IMR-90 (cell line): Measurements from ENCODE around the gene TRAPPC12. TPM values are rescaled to one million over a fixed set of nuclear protein-coding genes. Genes with fewer than 3 reads are reported as not detected.

Experiments
- ATAC-seq: fragments of 200-7000 bp; cut with Tn5 transposase; 2 replicates; pipeline ENCODE4 v1.9.1; 2020; ENCODE audit warnings: low read depth, mild to moderate bottlenecking, moderate library complexity
- Bru-seq: library from RNA; stranded (reverse); fragments of 400-500 nt; gene quantifications from one replicate; lab custom pipeline; 2021; lab: Mats Ljungman, UMichigan
- BruChase-seq, 2 experiments: library from RNA; stranded (reverse); fragments of 400-500 nt; gene quantifications; one replicate each; lab custom pipeline; 2021; lab: Mats Ljungman, UMichigan
- BruUV-seq: library from RNA; stranded (reverse); fragments of 400-500 nt; replicated peaks from 2 replicates; lab custom pipeline; 2021; lab: Mats Ljungman, UMichigan
- CTCF ChIA-PET: fragments of 300-600 bp; formaldehyde crosslinking; extraction: SDS; loops from one replicate; lab custom pipeline; 2021; ENCODE audit warnings: antibody characterized with exemption; lab: Yijun Ruan, JAX
- POLR2A ChIA-PET: fragments of 300-600 bp; sonication (Branson Sonifier 250); formaldehyde crosslinking; loops from one replicate; lab custom pipeline; 2022; ENCODE audit warnings: antibody characterized with exemption; ENCODE audit not compliant: unreplicated experiment; lab: Charles Lee
- DNase-seq: peaks from one replicate; pipeline ENCODE4 v3.0.0; 2013
- H2AFZ ChIP-seq: replicated peaks from 2 replicates; pipeline ENCODE3; 2013; ENCODE audit warnings: low read length, mild to moderate bottlenecking; ENCODE audit not compliant: poor library complexity
- H2AK5ac ChIP-seq: 2 replicates; pipeline ENCODE4 v1.6.1; 2013; ENCODE audit warnings: low read depth, low read length, inconsistent platforms
- H2AK9ac ChIP-seq: replicated peaks from 2 replicates; pipeline ENCODE3; 2013; ENCODE audit warnings: mild to moderate bottlenecking, low read depth, low read length, moderate library complexity; ENCODE audit not compliant: poor library complexity
- H2BK120ac ChIP-seq: 2 replicates; pipeline ENCODE4 v1.6.1; 2013; ENCODE audit warnings: low read depth, low read length, inconsistent platforms
- H2BK15ac ChIP-seq: 3 replicates; pipeline ENCODE4 v1.6.1; 2013; ENCODE audit warnings: low read depth, low read length, inconsistent platforms
- H2BK20ac ChIP-seq: 2 replicates; pipeline ENCODE4 v1.6.1; 2013; ENCODE audit warnings: low read depth, mild to moderate bottlenecking, inconsistent platforms, low read length, moderate library complexity
- H2BK5ac ChIP-seq: 2 replicates; pipeline ENCODE4 v1.6.1; 2013; ENCODE audit warnings: mild to moderate bottlenecking, low read depth, low read length, inconsistent platforms; ENCODE audit not compliant: poor library complexity, severe bottlenecking
- H3K14ac ChIP-seq: replicated peaks from 2 replicates; pipeline ENCODE4 v1.6.1; 2013; ENCODE audit warnings: low read depth, low read length, inconsistent platforms
- H3K18ac ChIP-seq: 2 replicates; pipeline ENCODE4 v1.6.1; 2013; ENCODE audit warnings: low read depth, low read length, control low read depth
- H3K23ac ChIP-seq: 2 replicates; pipeline ENCODE4 v1.6.1; 2013; ENCODE audit warnings: low read depth, low read length, inconsistent platforms
- H3K27ac ChIP-seq: 2 replicates; pipeline ENCODE4 v1.5.1; 2013; ENCODE audit warnings: mild to moderate bottlenecking, control low read depth, low read length; ENCODE audit not compliant: insufficient read depth
- H3K27me3 ChIP-seq: 2 replicates; pipeline ENCODE4 v1.6.1; 2013; ENCODE audit warnings: low read length; ENCODE audit not compliant: control insufficient read depth, insufficient read depth
- H3K36me3 ChIP-seq: 2 replicates; pipeline ENCODE4 v1.6.1; 2013; ENCODE audit warnings: low read length, mixed read lengths; ENCODE audit not compliant: control insufficient read depth, insufficient read depth
- H3K4ac ChIP-seq: 2 replicates; pipeline ENCODE4 v1.6.1; 2013; ENCODE audit warnings: low read depth, low read length, inconsistent platforms
- H3K4me1 ChIP-seq: 2 replicates; pipeline ENCODE4 v1.6.1; 2013; ENCODE audit warnings: low read length, mixed read lengths; ENCODE audit not compliant: control insufficient read depth, insufficient read depth
- H3K4me2 ChIP-seq: 2 replicates; pipeline ENCODE4 v1.6.1; 2013; ENCODE audit warnings: low read depth, mild to moderate bottlenecking, control low read depth, low read length, moderate library complexity
- H3K4me3 ChIP-seq: 2 replicates; pipeline ENCODE4 v1.5.1; 2013; ENCODE audit warnings: low read depth, mild to moderate bottlenecking, control low read depth, low read length, moderate library complexity; ENCODE audit not compliant: insufficient read depth
- H3K56ac ChIP-seq: 2 replicates; pipeline ENCODE4 v1.6.1; 2013; ENCODE audit warnings: low read length, inconsistent platforms; ENCODE audit not compliant: insufficient read depth; ENCODE audit errors: extremely low read depth
- H3K79me1 ChIP-seq, 2 experiments: 2 replicates each; pipeline ENCODE4 v1.6.1; 2013; ENCODE audit warnings: low read length in 2 of 2, inconsistent platforms in 1 of 2, low read depth in 1 of 2
- H3K9ac ChIP-seq: 2 replicates; pipeline ENCODE4 v1.6.1; 2013; ENCODE audit warnings: low read depth, low read length, control low read depth
- H3K9me1 ChIP-seq: 2 replicates; pipeline ENCODE4 v1.6.1; 2013; ENCODE audit warnings: low read length, inconsistent platforms; ENCODE audit not compliant: insufficient read depth
- H3K9me3 ChIP-seq: 2 replicates; pipeline ENCODE4 v1.6.1; 2013; ENCODE audit warnings: low read length; ENCODE audit not compliant: control insufficient read depth, insufficient read depth
- H4K20me1 ChIP-seq: 2 replicates; pipeline ENCODE4 v1.6.1; 2013; ENCODE audit warnings: low read length, inconsistent platforms; ENCODE audit not compliant: insufficient read depth
- H4K5ac ChIP-seq: 2 replicates; pipeline ENCODE4 v1.6.1; 2013; ENCODE audit warnings: mild to moderate bottlenecking, low read depth, low read length, control low read depth
- H4K8ac ChIP-seq, 2 experiments: 2 replicates each; pipeline ENCODE4 v1.6.1; 2013; ENCODE audit warnings: low read depth in 2 of 2, low read length in 2 of 2, control low read depth in 1 of 2, inconsistent platforms in 1 of 2
- H4K91ac ChIP-seq: 2 replicates; pipeline ENCODE4 v1.6.1; 2013; ENCODE audit warnings: low read depth, low read length, inconsistent platforms; ENCODE audit not compliant: insufficient read depth
- BHLHE40 ChIP-seq: fragments of 150-350 bp; IDR thresholded peaks from 2 replicates; pipeline ENCODE4 v1.6.1; 2016; ENCODE audit warnings: mild to moderate bottlenecking, low read depth, low read length
- CEBPB ChIP-seq: IDR thresholded peaks from 2 replicates; pipeline ENCODE4 v1.6.1; 2012; ENCODE audit warnings: low read depth, low read length, improper control_type of control experiment
- CTCF ChIP-seq: conservative IDR thresholded peaks from 2 replicates; pipeline ENCODE4 v1.5.1; 2012; ENCODE audit warnings: mild to moderate bottlenecking, low read depth, low read length, improper control_type of control experiment
- MAFK ChIP-seq: IDR thresholded peaks from 2 replicates; pipeline ENCODE4 v1.6.1; 2012; ENCODE audit warnings: low read depth, low read length, improper control_type of control experiment
- MAZ ChIP-seq: IDR thresholded peaks from 2 replicates; pipeline ENCODE4 v1.6.1; 2012; ENCODE audit warnings: low read depth, mild to moderate bottlenecking, low read length, improper control_type of control experiment, moderate library complexity, borderline replicate concordance
- NFE2L2 ChIP-seq: fragments of 150-350 bp; IDR thresholded peaks from 2 replicates; pipeline ENCODE4 v1.6.1; 2016; ENCODE audit warnings: low read depth, mild to moderate bottlenecking, low read length
- POLR2A ChIP-seq: IDR thresholded peaks from 2 replicates; pipeline ENCODE4 v1.6.1; 2012; ENCODE audit warnings: mild to moderate bottlenecking, low read depth, low read length
- USF2 ChIP-seq: fragments of 150-350 bp; IDR thresholded peaks from 2 replicates; pipeline ENCODE4 v1.6.1; 2017; ENCODE audit warnings: mild to moderate bottlenecking, antibody characterized with exemption, low read length, low read depth
- WGBS, 2 experiments: methylation state at CpG; one replicate each; pipeline versions ENCODE4 v1.1.5 to v1.1.7; 2013; ENCODE audit warnings: missing lambda C conversion rate in 2 of 2; ENCODE audit not compliant: insufficient read length in 1 of 2; ENCODE audit errors: extremely low coverage in 2 of 2; 5-methylcytosine and 5-hydroxymethylcytosine counted together
- dilution Hi-C: fragments of 300-500 bp; cut with HindIII; formaldehyde crosslinking; loops from one replicate; pipeline ENCODE4 v1.14.3; 2018; ENCODE audit warnings: low sequenced_read_pairs; ENCODE audit not compliant: unreplicated experiment
- in situ Hi-C: fragments of 300-500 bp; cut with MboI; formaldehyde crosslinking; loops from 3 replicates; pipeline ENCODE4 v1.14.3; 2019; ENCODE audit warnings: low sequenced_read_pairs, inconsistent platforms, mixed read lengths
- intact Hi-C: fragments of 100-400 bp; cut with micrococcal nuclease; formaldehyde crosslinking; loops from 2 replicates; pipeline ENCODE4 v1.10.0; 2022
- long read RNA-seq: library from polyadenylated mRNA; unstranded; transcript quantifications from one replicate; pipeline ENCODE4 v2.0.0, GENCODE V29; 2021; ENCODE audit not compliant: unreplicated experiment
- polyA plus RNA-seq, 3 experiments: library from polyadenylated mRNA; depleted of rRNA; stranded (reverse); fragments of >200 nt; gene quantifications; 2 replicates each; pipeline ENCODE4 v1.2.3, GENCODE V29; 2012; ENCODE audit warnings: low replicate concordance in 1 of 3
- total RNA-seq: library from RNA; depleted of rRNA; stranded (reverse); fragments of >200 nt; gene quantifications from 2 replicates; pipeline ENCODE4 v1.2.3, GENCODE V29; 2012; rRNA removed

Gene TRAPPC12
- total RNA-seq, result 25.8 and 33.6 TPM in 2 replicates
- 69.9 and 70.2 TPM in 2 replicates for polyA plus RNA-seq (2012; rRNA removed)
- 41.7 and 43.0 TPM in 2 replicates for polyA plus RNA-seq (2012; cell fraction: cytosol; rRNA removed)
- 143 and 176 TPM in 2 replicates for polyA plus RNA-seq (2012; cell fraction: nucleus; rRNA removed; ENCODE audit: low replicate concordance)
- Bru-seq, nascent RNA, result percentile 83 among the genes with signal in this experiment
- BruChase-seq, experiment 1, labeled RNA remaining after a 6-hour chase, result percentile 86 among the genes with signal in this experiment
- percentile 89 among the genes with signal in this experiment for BruChase-seq, experiment 2, labeled RNA remaining after a 2-hour chase
- long read RNA-seq, transcript TRAPPC12-201 (12 exons, 2,508 nt), result major isoform, 16 of 69 reads
- long read RNA-seq, partial matches to known transcripts, result 35 of 69 reads
- long read RNA-seq, other reads (novel, unspliced or antisense), result 15 of 69 reads

- dilution Hi-C loops (no loop called here), intact Hi-C loops (no loop called here)
Measured at GRCh38 chr2:3379647-3380534, at the start of gene TRAPPC12. TSS of gene TRAPPC12 (plus strand) at chr2:3379694. CDS start at chr2:3387624, 7,930 bp downstream.

More at GRCh38 chr2:3379647-3380534, at the start of gene TRAPPC12:
- Histone ChIP-seq H4K8ac (peak within 1 kb of the TSS; percentile 96 to 99), H3K27me3 (no peaks in the 10 kb centered on the region), H4K91ac (peak within 1 kb of the TSS; percentile 86), H2BK20ac (no peak within 1 kb of the TSS), H2BK5ac (peak within 1 kb of the TSS; percentile 85), H4K20me1 (no peaks in the 10 kb centered on the region), H3K4ac (peak within 1 kb of the TSS; percentile 94), H2AK9ac (peak within 1 kb of the TSS; percentile 95), H2AK5ac (peak within 1 kb of the TSS; percentile 58; the same call in 1 of the 2 replicates), H3K9me3 (no peaks in the 10 kb centered on the region), H2AFZ (peak within 1 kb of the TSS; percentile 96), H4K5ac (peak within 1 kb of the TSS; percentile 100), H3K23ac (peak within 1 kb of the TSS; percentile 79), H3K18ac (peak within 1 kb of the TSS; percentile 80), H3K27ac (peak within 1 kb of the TSS; percentile 94), H3K4me1 (peaks cover 8% of the 10 kb centered on the region), H3K4me3 (peak within 1 kb of the TSS; percentile 93), H3K9me1 (peaks cover 2% of the 10 kb centered on the region; the same call in 1 of the 2 replicates), H2BK15ac (no peak within 1 kb of the TSS), H3K4me2 (peak within 1 kb of the TSS; percentile 96), H3K9ac (peak within 1 kb of the TSS; percentile 94), H3K36me3 (no peaks in the 10 kb centered on the region; the same call in 1 of the 2 replicates), H2BK120ac (peak within 1 kb of the TSS; percentile 80), H3K14ac (peak within 1 kb of the TSS; percentile 85), H3K56ac (peak within 1 kb of the TSS; percentile 33), H3K79me1 (peaks cover 24 to 42% of the 10 kb centered on the region in 2 experiments)
- CTCF ChIA-PET, result interaction anchor here (0.6 kb wide), 1 partner anchor 14 kb away, joined by 3 read pairs; no protein-coding TSS in a partner anchor
- no TSS peak for BruUV-seq
- peak; percentile 84 for ATAC-seq
- POLR2A ChIA-PET, result interaction anchor here (0.6 kb wide), 2 partner anchors 22 to 156 kb away, joined by 3 to 4 read pairs; no protein-coding TSS in a partner anchor
- DNase-seq, result peak; percentile 80
- 2% methylated on average over 17 of the region's 61 CpGs; no CpG with 5 or more reads in 1 of the 2 experiments for WGBS, 2 experiments
- in situ Hi-C loops, result no loop called here
- TF ChIP-seq USF2 (no peak), CTCF (peak; percentile 41), POLR2A (peak; percentile 91), CEBPB (peak; percentile 87), BHLHE40 (no peak), MAZ (peak; percentile 74; the same call in 1 of the 2 replicates), NFE2L2 (no peak), MAFK (no peak)
